NCI-H1436 treated with DMSO at 0.1 percent for 48 hours (cell line): ENCODE results near the gene ADARB1.
"Not testable (repeated sequence)": the region's sequence is repeated elsewhere in the genome, so short reads cannot be mapped to it uniquely, and the experiment has no call there.

Experiments used
- DNase-seq: peaks from one replicate; lab custom pipeline; 2025; lab: John Stamatoyannopoulos, UW

ADARB1 gene

GRCh38 chr21:45135868-45136267 is 61.5 kb downstream of the ADARB1 start:
- no peak for DNase-seq

- no peak for DNase-seq
These were observed 62.1 kb downstream of the ADARB1 start for GRCh38 chr21:45136500-45136899.

- DNase-seq: no peak
These were observed 62.7 kb downstream of the ADARB1 start for GRCh38 chr21:45136927-45137611.

- DNase-seq: no peak
These were observed 63.2 kb downstream of the ADARB1 start for GRCh38 chr21:45137612-45137937.

GRCh38 chr21:45138199-45139002 is 64.0 kb downstream of the ADARB1 start:
- DNase-seq: no peak

GRCh38 chr21:45139003-45139360 is 64.6 kb downstream of the ADARB1 start:
- DNase-seq: not testable (repeated sequence)

GRCh38 chr21:45139473-45139872 is 65.1 kb downstream of the ADARB1 start:
- DNase-seq: no peak

GRCh38 chr21:45140346-45140940 is 66.1 kb downstream of the ADARB1 start:
- peak; percentile 13 for DNase-seq

- DNase-seq: not testable (repeated sequence)
These were observed 66.6 kb downstream of the ADARB1 start for GRCh38 chr21:45140944-45141343.

- DNase-seq: no peak
These were observed 67.1 kb downstream of the ADARB1 start for GRCh38 chr21:45141507-45141906.

- DNase-seq: no peak
These were observed 68.3 kb downstream of the ADARB1 start for GRCh38 chr21:45142469-45143308.

- DNase-seq: no peak
These were observed 69.5 kb downstream of the ADARB1 start for GRCh38 chr21:45143855-45144254.

- DNase-seq: no peak
These were observed 70.8 kb downstream of the ADARB1 start for GRCh38 chr21:45145146-45145545.

- DNase-seq: not testable (repeated sequence)
These were observed 71.5 kb downstream of the ADARB1 start for GRCh38 chr21:45145846-45146245.

GRCh38 chr21:45146306-45146705 is 71.9 kb downstream of the ADARB1 start:
- no peak for DNase-seq

- no peak for DNase-seq
These were observed 72.4 kb downstream of the ADARB1 start for GRCh38 chr21:45146801-45147200.

GRCh38 chr21:45147473-45148315 is 73.3 kb downstream of the ADARB1 start:
- no peak for DNase-seq

- no peak for DNase-seq
These were observed 74.1 kb downstream of the ADARB1 start for GRCh38 chr21:45148316-45148990.

GRCh38 chr21:45149021-45149420 is 74.6 kb downstream of the ADARB1 start:
- DNase-seq: no peak

GRCh38 chr21:45150638-45151131 is 76.3 kb downstream of the ADARB1 start:
- no peak for DNase-seq
